Naive thymus-derived CD4-positive, alpha-beta T cell (primary cell): ENCODE data around the gene DDX1. TPM values are rescaled to one million over a fixed set of nuclear protein-coding genes. Genes with fewer than 3 reads are reported as not detected.

Source experiments
- ATAC-seq: fragments of 150-1000 bp; cut with Tn5 transposase; 2 replicates; pipeline ENCODE4 v1.10.0; 2021; ENCODE audit warnings: mild to moderate bottlenecking, moderate library complexity
- CTCF ChIA-PET: fragments of 350-600 bp; sonication (Branson Sonifier 250); formaldehyde crosslinking; loops from one replicate; lab custom pipeline; 2021; ENCODE audit warnings: antibody characterized with exemption; lab: Charles Lee
- POLR2A ChIA-PET: fragments of 350-600 bp; sonication (Branson Sonifier 250); formaldehyde crosslinking; loops from one replicate; lab custom pipeline; 2021; ENCODE audit warnings: antibody characterized with exemption, inconsistent platforms; lab: Charles Lee
- DNase-seq, 9 donors: peaks; one replicate each; pipeline versions ENCODE4 v3.0.0 to v3.0.0-alpha.2; 2020 to 2022; ENCODE audit warnings: mixed read lengths in 1 of 9
- H3K27ac ChIP-seq: one replicate; pipeline ENCODE4 v1.7.0; 2013; ENCODE audit warnings: mild to moderate bottlenecking, low read depth, low read length, moderate library complexity
- H3K27me3 ChIP-seq, 2 donors: one replicate each; pipeline ENCODE4 v1.7.0; 2013; ENCODE audit warnings: low read length in 2 of 2, mild to moderate bottlenecking in 2 of 2, moderate library complexity in 2 of 2; ENCODE audit not compliant: control insufficient read depth in 2 of 2, insufficient read depth in 2 of 2
- H3K36me3 ChIP-seq, 3 experiments: 1 replicate in 2 of 3; 2 replicates in 1 of 3; pipeline ENCODE4 v1.7.0; 2013; ENCODE audit warnings: low read length in 3 of 3, mild to moderate bottlenecking in 3 of 3, moderate library complexity in 1 of 3; ENCODE audit not compliant: insufficient read depth in 3 of 3, control insufficient read depth in 2 of 3
- H3K4me1 ChIP-seq, 2 donors: one replicate each; pipeline ENCODE4 v1.7.0; 2013; ENCODE audit warnings: low read length in 2 of 2, mild to moderate bottlenecking in 2 of 2, moderate library complexity in 1 of 2; ENCODE audit not compliant: control insufficient read depth in 2 of 2, insufficient read depth in 2 of 2
- H3K4me3 ChIP-seq: 2 replicates; pipeline ENCODE4 v1.7.0; 2013; ENCODE audit warnings: mild to moderate bottlenecking, low read length
- H3K9me3 ChIP-seq, 3 experiments: 1 replicate in 2 of 3; 2 replicates in 1 of 3; pipeline ENCODE4 v1.7.0; 2013; ENCODE audit warnings: low read length in 3 of 3; ENCODE audit not compliant: control insufficient read depth in 2 of 3
- H3K27ac Mint-ChIP-seq, 9 donors: one replicate each; pipeline ENCODE4 v1.8.0; 2020 to 2022; ENCODE audit warnings: mixed read lengths in 9 of 9, mild to moderate bottlenecking in 8 of 9, moderate library complexity in 5 of 9, inconsistent platforms in 2 of 9
- H3K27me3 Mint-ChIP-seq, 5 donors: one replicate each; pipeline ENCODE4 v1.8.0; 2021 to 2022; ENCODE audit warnings: mixed read lengths in 5 of 5, mild to moderate bottlenecking in 1 of 5
- H3K36me3 Mint-ChIP-seq, 5 donors: one replicate each; pipeline ENCODE4 v1.8.0; 2020 to 2022; ENCODE audit warnings: mixed read lengths in 5 of 5, mild to moderate bottlenecking in 3 of 5, inconsistent platforms in 1 of 5
- H3K4me1 Mint-ChIP-seq, 7 donors: one replicate each; pipeline ENCODE4 v1.8.0; 2020 to 2022; ENCODE audit warnings: mixed read lengths in 7 of 7, mild to moderate bottlenecking in 3 of 7, inconsistent platforms in 1 of 7
- H3K4me3 Mint-ChIP-seq, 10 donors: one replicate each; pipeline ENCODE4 v1.8.0; 2020 to 2022; ENCODE audit warnings: mild to moderate bottlenecking in 10 of 10, mixed read lengths in 10 of 10, moderate library complexity in 6 of 10, inconsistent platforms in 2 of 10
- H3K9me3 Mint-ChIP-seq, 11 donors: one replicate each; pipeline ENCODE4 v1.8.0; 2020 to 2022; ENCODE audit warnings: mixed read lengths in 11 of 11, mild to moderate bottlenecking in 4 of 11, inconsistent platforms in 1 of 11, moderate library complexity in 1 of 11
- intact Hi-C, 2 donors: fragments of 100-400 bp; cut with micrococcal nuclease; formaldehyde crosslinking; loops; one replicate each; pipeline ENCODE4 v1.15.1; 2023
- polyA plus RNA-seq, 2 donors: library from polyadenylated mRNA; unstranded; fragments of 300-500 nt; fragmentation: Illumina TruSeq; gene quantifications; one replicate each; pipeline ENCODE4 v1.2.3, GENCODE V29; 2021
- total RNA-seq, 6 experiments: library from RNA in 5 of 6; stranded (reverse) in 5 of 6; gene quantifications; 1 replicate in 5 of 6; 2 replicates in 1 of 6; pipeline ENCODE4 v1.2.3 and lab custom pipeline; 2021 to 2026

Gene DDX1
- total and polyA plus RNA-seq, 7 experiments from 2014 or later = 30.2 to 75.7 (median 58.0) TPM

DNA sequence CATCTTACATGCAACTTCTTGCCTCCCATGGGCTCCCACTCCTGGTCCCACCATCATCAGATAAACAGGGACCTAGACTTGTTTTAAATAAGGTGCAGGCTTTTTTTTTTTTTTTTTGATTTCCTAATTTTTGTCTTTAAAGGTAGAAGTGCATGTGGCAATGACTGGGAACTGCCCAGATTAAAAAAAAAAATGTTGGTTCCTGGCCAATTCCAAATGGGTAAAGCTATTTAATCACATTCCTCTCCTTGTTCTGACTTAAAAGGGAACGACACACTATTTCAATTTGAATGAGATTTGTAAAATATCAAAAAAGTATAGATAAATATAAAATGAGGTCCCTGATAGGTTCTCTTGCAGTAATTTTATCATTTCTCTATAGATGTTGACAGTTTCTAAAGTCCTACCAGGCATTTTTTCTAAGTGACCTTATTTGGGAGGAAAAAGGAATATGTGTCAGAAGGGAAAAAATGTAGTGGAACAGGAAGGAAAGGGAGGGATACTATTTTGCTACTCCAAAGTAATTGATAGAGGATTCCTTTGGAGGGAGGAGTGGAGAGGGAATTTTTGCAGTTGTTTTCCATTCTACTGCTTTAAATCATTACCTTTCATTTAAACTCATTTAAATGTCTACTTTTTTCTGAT is 43.3 kb downstream of the DDX1 start:
- Histone ChIP-seq H3K4me3 (no peak overlapping the region), H3K27ac (no peak overlapping the region), H3K36me3 (peaks cover 0 to 49% (median 4%) of the 10 kb centered on the region in 3 experiments), H3K4me1 (no peaks in the 10 kb centered on the region), H3K9me3 (no peaks in the 10 kb centered on the region), H3K27me3 (no peaks in the 10 kb centered on the region)
- no peak for DNase-seq
- no peak for ATAC-seq
- no peak overlapping the region for H3K4me3 Mint-ChIP-seq
- H3K27ac Mint-ChIP-seq = peak overlapping the region in 6 of 9 donors; percentile 6 to 74 (median 57)
- peaks cover 5 to 32% (median 14%) of the 10 kb centered on the region in 5 donors for H3K36me3 Mint-ChIP-seq
- H3K9me3 Mint-ChIP-seq = no peaks in the 10 kb centered on the region
- peaks cover 0 to 7% (median 4%) of the 10 kb centered on the region in 7 donors for H3K4me1 Mint-ChIP-seq
- intact Hi-C loops = loop anchor here (10.0 kb wide), 2 partner anchors 300 to 860 kb away; no protein-coding TSS in a partner anchor
- no peaks in the 10 kb centered on the region for H3K27me3 Mint-ChIP-seq
- POLR2A ChIA-PET = no interaction called here
- CTCF ChIA-PET = interaction anchor here (0.7 to 1.8 kb wide), 3 partner anchors 420 to 974 kb away, joined by 3 to 13 read pairs (median 5); no protein-coding TSS in a partner anchor

GRCh38 chr2:15636972-15637785 is 45.5 kb downstream of the DDX1 start:
- Histone ChIP-seq H3K9me3 (no peaks in the 10 kb centered on the region), H3K36me3 (peaks cover 0 to 39% (median 0%) of the 10 kb centered on the region in 3 experiments), H3K27me3 (no peaks in the 10 kb centered on the region), H3K4me3 (no peak overlapping the region), H3K4me1 (no peaks in the 10 kb centered on the region), H3K27ac (no peak overlapping the region)
- Mint-ChIP-seq H3K4me1 (peaks cover 0 to 7% (median 4%) of the 10 kb centered on the region in 7 donors), H3K27me3 (no peaks in the 10 kb centered on the region), H3K27ac (peak overlapping the region in 7 of 9 donors; percentile 15 to 88 (median 56)), H3K36me3 (peaks cover 8 to 37% (median 23%) of the 10 kb centered on the region in 5 donors), H3K4me3 (no peak overlapping the region), H3K9me3 (peaks cover 0 to 10% (median 4%) of the 10 kb centered on the region in 11 donors)
- DNase-seq = peak; percentile 26 to 53 (median 46)
- ChIA-PET CTCF (interaction anchor here (0.6 to 1.8 kb wide), 3 partner anchors 61 to 972 kb away, joined by 3 to 13 read pairs (median 4); no protein-coding TSS in a partner anchor), POLR2A (no interaction called here)
- intact Hi-C loops = loop anchor here (1.0 to 10.0 kb wide), 6 partner anchors 298 to 1120 kb away; no protein-coding TSS in a partner anchor
- ATAC-seq = peak; percentile 87

DNA sequence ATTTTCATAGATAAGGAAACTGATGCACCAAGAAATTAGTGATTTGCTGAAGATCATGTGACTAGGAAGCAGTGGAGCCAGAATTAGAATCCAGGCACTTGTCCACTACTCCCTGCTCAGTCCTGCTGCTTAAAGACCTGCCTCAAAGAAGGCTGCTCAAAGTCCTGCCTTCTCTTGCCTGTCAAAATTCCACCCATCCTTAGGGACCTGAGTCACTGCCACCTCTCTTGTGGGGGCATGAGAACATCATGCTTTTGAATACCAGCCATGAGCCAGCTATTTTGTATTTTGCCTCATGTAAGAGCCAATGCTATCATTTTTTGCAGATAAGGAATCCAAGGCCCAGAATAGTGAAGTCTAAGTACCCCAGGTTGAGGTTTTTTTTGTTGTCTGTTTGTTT is 47.1 kb downstream of the DDX1 start:
- no peak overlapping the region for H3K4me3 Mint-ChIP-seq
- H3K27ac Mint-ChIP-seq = peak overlapping the region in 2 of 9 donors; percentile 32 to 43
- peaks cover 0 to 10% (median 4%) of the 10 kb centered on the region in 11 donors for H3K9me3 Mint-ChIP-seq
- ChIA-PET CTCF (interaction anchor here (0.6 to 1.2 kb wide), 3 partner anchors 301 to 970 kb away, joined by 3 read pairs; no protein-coding TSS in a partner anchor), POLR2A (no interaction called here)
- Histone ChIP-seq H3K36me3 (peaks cover 0 to 24% (median 0%) of the 10 kb centered on the region in 3 experiments), H3K27me3 (no peaks in the 10 kb centered on the region), H3K4me1 (no peaks in the 10 kb centered on the region), H3K9me3 (no peaks in the 10 kb centered on the region), H3K4me3 (no peak overlapping the region), H3K27ac (no peak overlapping the region)
- H3K36me3 Mint-ChIP-seq = peaks cover 7 to 36% (median 28%) of the 10 kb centered on the region in 5 donors
- no peaks in the 10 kb centered on the region for H3K27me3 Mint-ChIP-seq
- intact Hi-C loops = loop anchor here (10.0 kb wide), 2 partner anchors 296 to 856 kb away; no protein-coding TSS in a partner anchor
- H3K4me1 Mint-ChIP-seq = peaks cover 0 to 7% (median 4%) of the 10 kb centered on the region in 7 donors
- DNase-seq (no peak), ATAC-seq (no peak)

DNA sequence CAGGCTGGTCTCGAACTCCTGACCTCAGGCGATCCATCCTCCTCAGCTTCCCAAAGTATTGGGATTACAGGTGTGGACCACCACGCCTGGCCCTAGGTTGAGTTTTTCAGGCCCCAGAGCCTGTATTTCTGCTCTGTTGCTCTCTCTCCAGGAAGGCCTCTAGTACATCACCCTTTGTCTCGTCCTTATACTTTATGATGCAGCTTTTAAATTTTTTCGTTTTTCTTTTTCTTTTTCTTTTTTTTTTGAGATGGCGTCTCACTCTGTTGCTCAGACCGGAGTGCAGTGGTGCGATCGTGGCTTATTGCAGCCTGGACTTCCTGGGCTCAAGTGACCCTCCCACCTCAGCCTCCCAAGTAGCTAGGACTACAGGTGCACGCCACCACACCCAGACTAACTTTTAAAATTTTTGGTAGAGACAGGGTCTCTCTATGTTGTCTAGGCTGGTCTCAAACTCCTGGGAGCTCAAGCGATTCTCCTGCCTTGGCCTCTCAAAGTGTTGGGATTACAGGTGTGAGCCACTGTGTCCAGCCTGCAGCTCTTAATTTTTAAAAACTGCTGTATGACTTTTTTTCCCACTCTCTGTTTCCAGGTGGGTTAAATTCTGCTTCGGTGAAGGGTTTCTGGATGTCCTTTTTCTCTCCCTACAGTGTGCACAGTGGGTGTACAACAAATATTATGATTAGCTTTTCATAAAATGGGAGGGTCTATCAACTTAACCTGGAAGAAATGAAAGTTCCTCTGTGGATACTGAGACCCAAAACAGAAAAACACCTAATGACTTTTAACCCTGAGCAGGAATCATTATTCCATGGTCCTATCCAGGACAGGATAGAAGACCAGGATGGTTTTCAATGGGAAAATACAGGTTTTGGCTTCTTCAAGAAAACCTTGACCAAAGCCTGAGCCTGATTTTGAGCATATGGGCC is 47.9 kb downstream of the DDX1 start:
- CTCF ChIA-PET = interaction anchor here (1.0 to 1.2 kb wide), 2 partner anchors 300 to 970 kb away, joined by 3 read pairs; no protein-coding TSS in a partner anchor
- Histone ChIP-seq H3K4me1 (no peaks in the 10 kb centered on the region), H3K9me3 (no peaks in the 10 kb centered on the region), H3K4me3 (no peak overlapping the region), H3K36me3 (peaks cover 0 to 15% (median 0%) of the 10 kb centered on the region in 3 experiments), H3K27ac (no peak overlapping the region), H3K27me3 (no peaks in the 10 kb centered on the region)
- peaks cover 0 to 10% (median 4%) of the 10 kb centered on the region in 11 donors for H3K9me3 Mint-ChIP-seq
- peaks cover 0 to 7% (median 4%) of the 10 kb centered on the region in 7 donors for H3K4me1 Mint-ChIP-seq
- peaks cover 7 to 31% (median 28%) of the 10 kb centered on the region in 5 donors for H3K36me3 Mint-ChIP-seq
- intact Hi-C loops = loop anchor here (10.0 kb wide), 2 partner anchors 295 to 855 kb away; no protein-coding TSS in a partner anchor
- no peak overlapping the region for H3K4me3 Mint-ChIP-seq
- no peaks in the 10 kb centered on the region for H3K27me3 Mint-ChIP-seq
- POLR2A ChIA-PET = no interaction called here
- no peak for ATAC-seq
- DNase-seq = no peak
- no peak overlapping the region for H3K27ac Mint-ChIP-seq

- ChIA-PET POLR2A (no interaction called here), CTCF (no interaction called here)
- Histone ChIP-seq H3K9me3 (no peaks in the 10 kb centered on the region), H3K4me3 (no peak overlapping the region), H3K27ac (no peak overlapping the region), H3K27me3 (no peaks in the 10 kb centered on the region), H3K4me1 (no peaks in the 10 kb centered on the region), H3K36me3 (peaks cover 0 to 13% (median 0%) of the 10 kb centered on the region in 3 experiments)
- Mint-ChIP-seq H3K9me3 (peaks cover 0 to 10% (median 4%) of the 10 kb centered on the region in 11 donors), H3K36me3 (peaks cover 7 to 29% (median 27%) of the 10 kb centered on the region in 5 donors), H3K4me1 (peaks cover 0 to 7% (median 4%) of the 10 kb centered on the region in 7 donors), H3K27ac (no peak overlapping the region), H3K4me3 (no peak overlapping the region), H3K27me3 (no peaks in the 10 kb centered on the region)
- intact Hi-C loops = no loop called here
- ATAC-seq (no peak), DNase-seq (no peak)
Measured at GRCh38 chr2:15640261-15640711, 48.6 kb downstream of the DDX1 start.
